ENCODE data around the gene TBXA2R.

The TBXA2R gene

DNA sequence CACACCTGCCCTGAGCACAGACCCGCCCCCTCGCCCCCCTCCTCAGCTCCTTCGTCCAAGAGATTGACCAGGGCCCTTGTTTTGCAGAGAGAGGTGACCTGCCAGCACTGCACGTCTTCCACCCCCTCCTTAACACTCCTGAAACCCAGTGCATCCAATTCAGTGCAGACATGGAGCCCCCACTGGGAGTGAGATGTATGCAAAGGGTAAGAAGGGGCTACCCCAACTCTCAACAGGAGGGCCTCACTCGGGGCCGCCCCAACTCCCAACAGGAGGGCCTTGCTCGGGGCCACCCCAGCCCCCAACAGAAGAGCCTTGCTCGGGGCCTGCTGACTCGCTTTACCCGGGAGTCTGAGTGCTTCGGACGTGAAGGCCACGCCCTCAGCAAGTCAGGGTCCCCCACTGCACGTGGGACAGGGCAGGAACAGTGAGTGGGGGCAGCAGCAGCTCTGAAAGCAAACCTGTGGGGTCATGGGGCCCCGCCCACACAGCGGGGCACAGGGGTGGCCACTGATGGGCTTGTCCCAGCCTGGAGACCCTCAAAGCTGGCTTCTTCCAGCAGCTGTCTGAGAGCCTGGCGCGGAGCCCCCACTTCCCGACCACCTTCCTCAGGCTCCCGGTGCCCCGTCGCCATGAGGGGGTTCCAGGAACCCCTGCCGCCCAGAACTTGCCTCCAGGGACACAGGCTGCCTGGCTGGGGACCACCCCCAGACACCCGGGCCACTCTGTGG, 14.3 kb upstream of the TBXA2R start:
- peaks cover 22% of the 10 kb centered on the region for H3K79me2 ChIP-seq (ENCODE audit: insufficient read depth, low read length)

DNA sequence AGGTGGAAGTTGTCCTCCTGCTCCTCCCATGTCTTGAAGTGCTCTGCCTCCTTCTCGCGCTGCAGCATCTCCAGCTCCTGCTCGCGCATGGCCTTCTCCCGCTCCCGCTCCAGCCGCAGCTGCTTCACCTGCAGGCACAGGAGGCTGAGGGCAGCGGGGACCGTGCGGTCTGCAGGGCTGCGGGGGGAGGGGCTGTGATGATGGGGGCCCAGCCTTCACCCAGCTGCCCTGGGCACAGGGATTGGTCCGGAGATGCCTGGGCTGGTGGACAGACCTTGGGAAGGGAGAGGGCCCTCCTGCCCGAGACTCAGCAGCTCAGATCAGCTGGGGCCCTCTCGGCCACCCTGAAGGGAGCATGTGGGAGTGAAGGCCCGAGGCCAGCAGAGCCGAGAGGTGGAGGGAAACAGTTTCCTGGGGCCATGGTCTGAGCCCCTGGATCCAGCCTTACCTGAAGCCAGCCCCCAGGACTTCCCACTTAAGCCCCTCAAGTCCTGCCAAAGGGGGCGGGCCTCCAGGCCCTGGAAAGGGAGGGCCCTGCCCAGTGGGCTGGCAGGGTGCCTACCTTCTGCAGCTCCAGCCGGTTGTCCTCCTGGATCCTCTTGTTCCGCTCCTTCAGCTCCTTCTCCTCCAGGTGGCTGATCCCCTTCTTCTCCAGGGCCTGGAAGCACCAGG, 13.6 kb upstream of the TBXA2R start:
- no peaks in the 10 kb centered on the region for H3K9me3 ChIP-seq (ENCODE audit: insufficient read depth, low read length)
- no peaks in the 10 kb centered on the region for H3F3A ChIP-seq (ENCODE audit: insufficient read depth)
- TF ChIP-seq EZH2phosphoT487 (conservative IDR thresholded peaks at IDR 0.05; ENCODE audit: low read length) (no peak), CTCF (IDR thresholded peaks at IDR 0.05; ENCODE audit: insufficient read depth, low read length, poor library complexity, severe bottlenecking) (no peak)
- no peaks in the 10 kb centered on the region for H4K20me1 ChIP-seq (ENCODE audit: low read depth, low read length)
- H3K27ac ChIP-seq (ENCODE audit: low read depth, low read length) = no peak overlapping the region
- H3K27me3 ChIP-seq (ENCODE audit: low read length) = no peaks in the 10 kb centered on the region
- H3K4me2 ChIP-seq (ENCODE audit: low read depth, low read length, poor library complexity, severe bottlenecking) = no peak overlapping the region
- H3K9ac ChIP-seq (ENCODE audit: low read length) = no peak overlapping the region
- H3K9me2 ChIP-seq (replicated peaks; ENCODE audit: insufficient read depth, low read length) = no peaks in the 10 kb centered on the region
- H3K79me2 ChIP-seq (ENCODE audit: insufficient read depth, low read length) = peaks cover 15% of the 10 kb centered on the region
- H3K36me3 ChIP-seq (ENCODE audit: low read length) = no peaks in the 10 kb centered on the region
- H3K4me3 ChIP-seq (ENCODE audit: insufficient read depth, low read length, poor library complexity, severe bottlenecking) = no peak overlapping the region
- H2AFZ ChIP-seq (ENCODE audit: low read depth, low read length, severe bottlenecking) = no peak overlapping the region

More for the DNA sequence above, 14.3 kb upstream of the TBXA2R start:
- Histone ChIP-seq H3F3A (ENCODE audit: insufficient read depth) (no peaks in the 10 kb centered on the region), H4K20me1 (ENCODE audit: low read depth, low read length) (peaks cover 2% of the 10 kb centered on the region; the same call in 1 of the 2 replicates), H3K27ac (ENCODE audit: low read depth, low read length) (no peak overlapping the region), H3K9me2 (replicated peaks; ENCODE audit: insufficient read depth, low read length) (no peaks in the 10 kb centered on the region), H3K36me3 (ENCODE audit: low read length) (no peaks in the 10 kb centered on the region), H3K9me3 (ENCODE audit: insufficient read depth, low read length) (no peaks in the 10 kb centered on the region), H2AFZ (ENCODE audit: low read depth, low read length, severe bottlenecking) (no peak overlapping the region), H3K4me3 (ENCODE audit: insufficient read depth, low read length, poor library complexity, severe bottlenecking) (no peak overlapping the region), H3K9ac (ENCODE audit: low read length) (no peak overlapping the region), H3K27me3 (ENCODE audit: low read length) (no peaks in the 10 kb centered on the region), H3K4me2 (ENCODE audit: low read depth, low read length, poor library complexity, severe bottlenecking) (no peak overlapping the region)
- TF ChIP-seq EZH2phosphoT487 (conservative IDR thresholded peaks at IDR 0.05; ENCODE audit: low read length) = no peak
- no peak for TF ChIP-seq CTCF (IDR thresholded peaks at IDR 0.05; ENCODE audit: insufficient read depth, low read length, poor library complexity, severe bottlenecking)

DNA sequence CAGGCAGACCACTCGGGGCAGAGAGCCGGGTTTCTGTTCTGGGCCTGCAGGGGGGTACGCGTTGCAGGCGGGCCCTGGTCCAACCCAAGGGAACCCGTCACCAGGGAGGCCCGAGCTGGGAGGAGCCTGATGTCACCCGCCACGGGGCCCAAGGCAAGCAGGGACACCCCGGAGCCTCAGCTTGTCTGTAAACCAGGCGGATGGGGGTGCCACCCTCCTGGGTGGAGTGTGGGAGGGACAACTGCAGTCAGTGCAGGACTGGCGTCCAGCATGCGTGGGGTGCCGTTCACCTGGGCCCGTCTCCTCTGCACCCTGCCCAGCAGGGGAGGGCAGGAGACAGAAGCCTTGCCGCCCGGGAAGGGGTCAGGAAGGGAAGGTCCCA, 12.9 kb upstream of the TBXA2R start:
- Histone ChIP-seq H3K36me3 (ENCODE audit: low read length) (no peaks in the 10 kb centered on the region), H2AFZ (ENCODE audit: low read depth, low read length, severe bottlenecking) (no peak overlapping the region), H3K9ac (ENCODE audit: low read length) (no peak overlapping the region), H3K4me2 (ENCODE audit: low read depth, low read length, poor library complexity, severe bottlenecking) (no peak overlapping the region), H3K9me2 (replicated peaks; ENCODE audit: insufficient read depth, low read length) (no peaks in the 10 kb centered on the region), H3K9me3 (ENCODE audit: insufficient read depth, low read length) (no peaks in the 10 kb centered on the region), H3K27me3 (ENCODE audit: low read length) (no peaks in the 10 kb centered on the region), H4K20me1 (ENCODE audit: low read depth, low read length) (no peaks in the 10 kb centered on the region), H3F3A (ENCODE audit: insufficient read depth) (no peaks in the 10 kb centered on the region), H3K27ac (ENCODE audit: low read depth, low read length) (no peak overlapping the region), H3K4me3 (ENCODE audit: insufficient read depth, low read length, poor library complexity, severe bottlenecking) (no peak overlapping the region), H3K79me2 (ENCODE audit: insufficient read depth, low read length) (peaks cover 9% of the 10 kb centered on the region; the same call in 1 of the 2 replicates)
- TF ChIP-seq EZH2phosphoT487 (conservative IDR thresholded peaks at IDR 0.05; ENCODE audit: low read length) (no peak), CTCF (IDR thresholded peaks at IDR 0.05; ENCODE audit: insufficient read depth, low read length, poor library complexity, severe bottlenecking) (no peak)

Measured in SU-DHL-6 (cell line).